Activated CD4-positive, CD25-positive, alpha-beta regulatory T cell treated with anti-CD3 and anti-CD28 coated beads, Interleukin-2, amount 50 U/mL, for 24 hours (primary cell): ENCODE data around the gene CCDC154.
A peak's percentile ranks its signal among the peaks of the same experiment; 100 is the strongest.

Experiments used
- ATAC-seq, 2 donors: fragments of 150-1000 bp; cut with Tn5 transposase; one replicate each; pipeline ENCODE4 v1.10.0; 2021; ENCODE audit warnings: mild to moderate bottlenecking in 1 of 2, moderate library complexity in 1 of 2

The CCDC154 gene

DNA sequence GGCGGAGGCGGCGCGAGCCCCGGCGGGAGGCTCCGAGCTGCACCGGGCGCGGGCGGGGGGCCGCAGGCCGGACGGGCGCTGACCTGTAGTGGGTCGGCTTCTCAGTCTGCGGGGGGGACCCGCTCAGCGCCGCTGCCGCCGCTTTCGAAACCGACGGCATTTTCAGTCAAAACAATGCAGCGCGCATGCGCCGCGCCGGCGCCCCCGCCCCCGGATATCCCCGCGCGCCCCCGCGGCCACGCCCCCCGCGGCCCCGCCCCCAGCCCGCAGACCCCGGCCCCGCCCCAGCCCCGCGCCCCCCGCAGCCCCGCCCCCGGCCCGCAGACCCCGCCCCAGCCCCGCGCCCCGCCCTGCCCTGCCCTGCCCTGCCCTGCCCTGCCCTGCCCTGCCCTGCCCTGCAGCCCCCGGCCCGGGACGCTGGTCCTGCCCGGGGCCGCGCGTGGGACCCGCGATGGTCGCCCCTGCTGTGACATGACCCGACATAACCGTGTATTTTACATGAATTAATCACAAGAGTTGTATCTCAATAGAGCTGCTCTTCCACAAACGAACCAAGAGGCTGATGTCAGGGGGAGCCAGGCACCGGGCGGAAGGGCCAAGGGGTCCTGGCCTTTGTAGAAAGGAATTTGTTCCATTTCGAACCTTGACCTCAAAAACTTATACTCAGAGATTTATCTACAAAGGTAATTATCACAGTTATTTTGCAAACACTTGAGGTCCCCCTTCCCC lies 29.7 kb downstream of the CCDC154 start, which contains the start of gene UNKL:
TSS of gene UNKL (minus strand) at position 173 of the 729 bp plus-strand sequence. CDS start at position 160, 13 bp downstream.
- peak; percentile 67 to 68 for ATAC-seq

DNA sequence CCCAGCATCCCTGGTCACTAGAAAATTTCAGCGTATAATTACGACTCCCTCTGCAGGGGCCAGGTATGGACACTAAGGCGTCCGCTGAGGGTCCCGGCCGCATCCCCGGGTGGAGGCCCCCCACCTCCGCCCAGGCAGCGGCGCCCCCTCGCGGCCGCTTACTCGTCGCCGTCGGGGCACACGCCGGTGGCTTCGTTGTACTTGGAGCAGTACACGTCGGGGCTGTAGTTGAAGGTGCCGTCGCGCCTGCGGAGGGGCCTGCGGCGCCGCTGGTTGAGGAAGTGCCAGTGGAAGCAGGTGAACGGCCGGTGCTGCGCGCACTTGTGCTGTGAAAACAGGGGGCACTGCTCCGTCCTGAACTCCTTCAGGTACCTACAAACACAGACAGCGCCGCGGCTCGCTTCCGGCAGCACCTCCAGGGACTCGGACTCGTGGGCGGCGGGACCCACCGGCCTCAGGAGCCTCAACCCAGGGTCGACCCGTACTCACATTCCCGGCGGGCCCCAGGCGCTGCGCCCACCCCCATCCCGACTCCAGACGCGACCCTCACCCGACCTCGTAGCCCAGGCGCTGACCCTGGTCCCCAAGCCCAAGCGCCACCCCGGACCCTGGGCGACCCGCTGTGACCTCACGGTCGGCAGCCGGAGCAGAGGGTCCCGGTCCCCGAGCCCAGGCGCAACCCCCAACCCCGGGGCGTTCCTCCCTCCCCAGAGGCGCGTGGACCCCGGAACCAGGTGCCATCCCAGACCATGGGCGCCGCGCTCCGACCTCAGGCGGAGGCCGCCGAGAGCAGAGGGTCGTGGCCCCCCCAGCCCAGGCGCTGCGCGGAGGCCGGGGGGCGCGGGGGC lies 30.4 kb downstream of the CCDC154 start:
- peak; percentile 69 to 70 for ATAC-seq

DNA sequence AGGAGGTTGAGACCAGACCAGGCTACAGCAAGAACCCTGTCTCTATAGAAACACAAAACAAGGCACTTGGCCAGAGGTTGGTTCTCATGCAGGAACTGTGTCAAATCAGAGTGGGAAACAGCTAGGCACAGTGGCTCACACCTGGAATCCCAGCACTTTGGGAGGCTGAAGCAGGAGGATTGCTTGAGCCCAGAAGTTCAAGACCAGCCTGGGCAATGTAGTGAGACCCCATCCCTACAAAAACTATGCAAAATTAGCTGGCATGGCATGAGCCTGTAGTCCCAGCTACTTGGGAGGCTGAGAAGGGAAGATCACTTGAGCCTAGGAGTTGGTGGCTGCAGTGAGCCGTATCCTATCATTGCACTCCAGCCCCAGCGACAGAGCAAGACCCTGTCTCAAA lies 31.5 kb downstream of the CCDC154 start:
- ATAC-seq: no peak

DNA sequence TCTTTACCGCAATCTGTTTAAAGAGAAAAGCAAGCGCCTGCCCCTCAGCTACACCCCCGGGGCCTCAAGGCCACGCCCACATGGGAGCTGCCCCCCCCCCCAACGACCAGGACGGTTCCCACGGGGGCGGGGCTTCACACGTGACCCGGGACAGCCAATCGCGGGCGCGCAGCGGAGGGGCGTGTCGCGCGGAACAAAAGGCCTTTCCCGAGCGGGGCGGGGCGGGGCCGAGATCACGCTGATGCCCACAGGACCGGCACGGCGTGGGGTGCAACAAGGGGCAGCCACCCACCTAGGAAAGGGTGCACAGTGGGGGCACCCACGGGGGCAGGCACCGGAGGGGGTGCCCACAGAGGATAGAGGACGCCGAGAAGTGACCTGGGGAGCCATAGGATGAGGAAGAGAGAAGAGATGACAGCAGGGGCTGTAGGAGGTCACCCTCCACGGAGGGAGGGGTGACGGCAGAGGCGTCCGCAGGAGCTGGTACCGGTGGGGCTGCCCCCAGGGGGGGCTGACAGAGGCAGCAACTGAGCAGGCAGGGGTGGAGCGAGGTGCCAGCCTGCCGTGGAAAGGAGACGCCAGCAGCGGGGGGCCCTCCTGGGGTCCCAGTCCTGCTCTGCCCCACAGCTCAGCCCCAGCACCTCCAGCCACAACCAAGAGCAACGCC lies 36.1 kb downstream of the CCDC154 start:
- ATAC-seq: peak; percentile 94 to 97

DNA sequence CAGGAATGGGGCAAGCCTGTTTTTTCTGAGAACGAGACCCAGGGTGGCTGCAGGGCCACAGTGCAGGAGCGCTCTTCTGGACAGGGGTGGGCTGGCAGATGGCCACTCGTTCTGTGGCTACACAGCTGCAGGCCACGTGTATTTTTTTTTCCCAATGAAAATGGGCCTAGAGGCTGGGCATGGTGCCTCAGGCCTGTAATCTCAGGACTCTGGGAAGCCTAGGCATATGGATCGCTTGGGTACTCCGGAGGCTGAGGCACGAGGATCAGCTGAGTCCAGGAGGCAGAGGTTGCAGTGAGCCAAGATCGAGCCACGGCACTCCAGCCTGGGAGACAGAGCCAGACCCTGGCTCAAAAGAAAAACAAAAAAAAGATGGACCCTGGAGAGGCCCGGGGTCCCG lies 36.6 kb downstream of the CCDC154 start:
- no peak for ATAC-seq

DNA sequence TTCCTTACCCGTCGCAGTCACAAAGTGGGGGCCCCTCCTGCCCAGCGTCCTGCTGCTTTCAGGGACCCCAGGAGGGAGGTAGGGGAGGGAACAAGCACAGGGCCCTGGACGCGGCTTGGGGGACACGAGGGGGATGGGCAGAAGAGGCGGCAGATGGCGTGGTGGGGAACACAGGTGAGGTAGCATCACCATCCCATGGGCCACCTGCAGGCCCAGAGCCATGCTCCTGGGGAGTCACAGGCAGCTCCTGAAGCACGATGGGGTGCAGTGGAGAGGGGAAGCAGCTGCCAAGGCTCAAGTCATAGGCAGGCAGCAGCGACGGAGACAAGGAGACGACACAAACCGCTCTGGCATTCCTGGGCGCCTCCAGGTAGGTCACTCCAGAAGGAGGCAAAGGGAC lies 40.6 kb downstream of the CCDC154 start:
- ATAC-seq: no peak

DNA sequence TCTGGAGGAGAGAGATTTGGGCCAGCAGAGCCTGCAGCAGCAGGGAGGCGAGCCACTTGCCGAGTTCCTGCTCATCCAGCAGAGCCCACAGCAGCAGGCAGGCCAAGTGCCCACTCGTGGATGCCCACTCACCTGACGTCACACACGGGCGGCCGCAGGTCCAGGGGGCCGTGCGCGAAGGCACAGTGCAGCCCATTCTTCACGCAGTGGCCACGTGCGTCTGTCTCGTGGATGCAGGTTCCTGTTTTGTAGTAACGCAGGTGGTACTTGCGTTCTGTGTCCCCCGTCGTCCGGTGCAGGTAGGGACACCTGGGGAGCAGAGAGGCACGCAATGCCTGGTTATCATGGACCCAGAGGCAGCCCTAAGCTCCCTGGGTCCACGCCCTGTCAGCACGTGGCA lies 41.3 kb downstream of the CCDC154 start:
- no peak for ATAC-seq

DNA sequence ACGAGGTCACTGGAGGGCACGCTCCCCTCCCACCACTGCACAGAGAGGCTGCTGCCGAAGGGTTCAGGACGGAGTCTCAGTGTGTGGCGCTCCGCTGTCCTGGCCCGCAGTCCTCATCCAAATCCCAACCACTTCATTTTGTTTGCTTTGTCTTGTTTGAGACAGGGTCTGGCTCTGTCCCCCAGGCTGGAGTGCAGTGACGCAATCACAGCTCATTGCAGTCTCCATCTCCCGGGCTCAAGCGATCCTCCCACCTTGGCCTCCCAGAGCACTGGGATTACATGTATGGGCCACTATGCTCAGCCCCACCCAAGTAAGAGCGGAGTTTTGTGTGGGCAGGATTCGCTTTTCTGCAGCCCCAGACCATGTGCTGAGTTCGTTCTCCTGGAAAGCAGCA lies 42.6 kb downstream of the CCDC154 start:
- ATAC-seq: no peak

DNA sequence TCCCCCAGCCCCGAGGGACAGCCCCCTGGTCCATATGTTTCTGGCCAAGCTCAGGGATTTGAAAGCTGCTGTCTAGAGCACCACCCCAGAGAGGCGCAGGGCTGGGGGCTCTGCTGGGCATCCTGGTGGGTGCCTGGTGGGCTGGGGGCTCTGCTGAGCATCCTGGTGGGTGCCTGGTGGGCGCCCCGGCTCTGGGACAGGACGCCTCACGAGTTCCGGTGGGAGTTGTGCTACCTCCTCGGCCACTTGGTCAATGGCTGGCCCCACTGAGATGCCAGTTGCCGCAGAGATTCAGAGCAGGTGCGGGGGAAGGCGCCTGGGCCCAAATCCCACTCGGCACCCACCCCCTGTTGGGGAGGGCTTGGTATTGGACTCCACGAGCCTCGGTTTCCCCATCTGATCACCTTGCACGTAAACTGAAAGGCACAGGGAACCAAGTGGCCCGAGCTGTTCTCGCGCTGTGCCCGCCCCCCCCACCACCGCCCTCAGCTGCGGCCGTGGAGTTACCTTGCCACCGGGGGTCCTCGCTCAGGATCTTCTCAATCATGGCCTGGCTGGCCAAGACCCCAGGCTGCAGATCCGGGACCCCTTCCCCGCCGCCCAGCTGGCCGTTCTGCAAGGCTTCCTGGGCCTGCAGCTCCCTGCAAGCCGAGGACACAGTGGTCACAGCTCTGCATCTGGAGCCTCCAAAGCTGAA lies 43.1 kb downstream of the CCDC154 start:
- ATAC-seq: no peak

DNA sequence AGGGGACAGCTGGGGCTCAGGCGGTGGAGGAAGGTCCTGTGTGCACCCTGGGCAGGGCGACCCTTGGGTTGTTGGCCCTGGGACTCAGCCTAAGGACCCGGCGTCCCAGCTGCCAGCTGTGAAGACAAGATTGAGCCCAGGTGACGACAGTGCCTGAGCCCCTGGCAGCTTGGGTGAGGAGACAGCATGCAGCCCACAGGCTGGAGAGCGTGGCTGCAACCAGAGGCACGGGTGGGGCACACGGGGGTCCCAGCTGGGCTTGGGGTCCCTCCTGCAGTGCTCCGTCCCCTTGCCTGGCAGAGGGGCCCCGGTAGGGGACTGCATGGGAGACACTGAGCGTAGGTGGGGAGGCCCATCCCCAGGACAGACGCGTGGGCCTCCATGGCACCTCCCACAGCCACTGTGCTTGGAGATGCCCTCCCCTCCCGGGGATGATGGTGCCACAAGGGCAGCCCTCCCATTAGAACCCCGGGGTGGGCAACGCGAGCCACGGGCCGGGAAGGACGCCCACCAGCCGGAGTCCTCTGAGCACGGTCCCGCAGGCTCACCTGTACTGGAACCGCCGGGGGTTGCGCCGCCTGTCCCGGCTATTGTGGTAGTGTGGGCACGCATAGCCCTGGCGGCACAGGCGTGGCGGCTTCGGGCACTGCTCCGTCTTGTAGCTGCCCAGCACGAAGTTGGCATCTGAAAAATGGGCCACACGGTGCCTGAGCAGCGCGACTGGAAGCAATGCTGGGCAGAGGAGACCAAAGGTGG lies 45.4 kb downstream of the CCDC154 start:
- ATAC-seq: no peak

DNA sequence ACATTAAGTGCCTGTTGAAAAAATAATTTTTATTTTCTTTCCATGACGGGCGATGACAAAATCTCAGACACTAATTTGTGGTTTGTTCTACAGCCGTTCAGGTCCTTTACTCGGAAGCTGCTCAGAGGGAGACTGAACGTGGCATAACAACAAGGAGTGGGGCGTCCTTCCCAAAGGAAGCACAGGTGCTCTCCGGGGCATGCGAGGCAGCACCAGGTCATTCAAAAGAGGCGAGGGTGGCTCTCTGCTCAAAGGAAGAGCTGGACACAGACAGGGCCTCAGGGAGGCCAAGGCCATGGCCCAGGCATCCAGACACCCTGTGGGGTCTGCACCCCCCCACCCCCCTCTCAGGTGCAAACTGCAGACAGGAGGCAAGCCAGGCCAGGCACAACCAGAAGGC lies 46.0 kb downstream of the CCDC154 start:
- no peak for ATAC-seq

DNA sequence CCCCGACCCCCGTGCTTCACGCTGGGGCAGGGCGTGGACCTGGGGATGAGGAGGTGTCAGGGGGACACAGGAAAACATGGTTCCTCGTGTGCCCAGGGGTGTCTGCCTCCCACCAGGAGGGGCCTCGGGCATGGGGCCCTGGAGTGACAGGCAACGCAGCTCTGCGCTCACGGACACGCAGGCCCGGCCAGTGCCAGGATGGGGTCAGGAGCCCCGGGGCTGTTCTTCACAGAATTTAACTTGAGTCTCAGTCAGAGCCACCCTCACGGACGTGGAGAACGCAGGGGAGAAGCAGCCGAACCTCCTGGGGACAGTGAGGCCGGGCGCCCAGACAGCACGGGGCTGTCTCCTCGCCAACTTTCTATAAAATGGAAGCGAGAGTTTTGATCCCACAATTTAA lies 46.6 kb downstream of the CCDC154 start:
- no peak for ATAC-seq

DNA sequence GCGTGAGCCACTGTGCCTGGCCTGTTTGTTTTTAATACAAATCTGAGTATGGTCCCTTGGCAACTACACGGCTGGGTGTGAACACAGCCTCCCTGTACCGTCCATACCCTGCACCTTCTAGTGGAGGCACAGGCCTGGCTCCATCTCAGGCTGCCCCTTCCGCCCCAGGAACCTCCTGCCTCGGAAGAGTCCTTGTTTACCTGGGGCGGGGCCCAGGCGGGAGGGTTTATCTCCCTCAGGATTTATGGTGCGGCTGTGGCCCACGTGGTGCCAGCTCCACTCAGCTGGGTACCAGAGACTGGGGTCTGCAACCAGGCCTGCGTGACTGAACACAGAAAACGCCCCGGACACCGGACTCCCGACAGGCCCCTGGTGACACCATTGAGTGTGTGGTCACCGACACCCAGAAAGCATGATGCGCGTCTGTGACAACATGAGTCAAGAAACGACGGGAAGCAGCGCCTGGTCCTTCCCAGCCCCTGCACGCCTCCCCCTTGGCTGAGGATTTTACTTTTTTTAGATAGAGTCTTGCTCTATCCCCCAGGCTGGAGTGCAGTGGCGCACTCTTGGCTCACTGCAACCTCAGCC lies 48.8 kb downstream of the CCDC154 start:
- ATAC-seq: no peak

DNA sequence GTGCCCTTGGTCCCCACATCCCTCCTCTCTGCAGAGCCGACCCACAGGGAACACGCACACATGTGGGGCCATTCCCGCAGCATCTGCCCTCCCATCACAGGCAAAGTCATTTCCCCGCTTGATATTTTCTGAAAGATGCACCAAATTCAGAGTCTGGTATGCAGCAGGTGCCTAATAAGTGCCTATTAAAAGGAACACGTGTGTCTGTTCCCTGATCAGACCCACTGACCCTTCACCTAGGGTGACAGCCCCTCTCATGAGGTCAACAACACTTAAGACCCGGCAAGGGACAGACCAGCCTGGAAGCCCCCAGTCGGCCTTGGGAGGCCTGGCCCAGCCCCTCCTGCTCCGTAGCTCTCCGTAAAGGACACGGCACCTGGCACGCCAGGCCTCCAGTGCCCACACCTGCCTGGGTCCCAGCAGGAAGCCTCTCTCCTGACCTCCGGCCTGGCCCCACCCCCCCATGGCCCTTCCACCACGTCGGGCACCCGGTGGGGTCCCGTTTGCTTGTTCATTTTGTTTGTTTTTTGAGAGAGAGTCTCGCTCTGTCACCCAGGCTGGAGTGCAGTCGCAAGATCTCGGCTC lies 49.9 kb downstream of the CCDC154 start:
- ATAC-seq: no peak

DNA sequence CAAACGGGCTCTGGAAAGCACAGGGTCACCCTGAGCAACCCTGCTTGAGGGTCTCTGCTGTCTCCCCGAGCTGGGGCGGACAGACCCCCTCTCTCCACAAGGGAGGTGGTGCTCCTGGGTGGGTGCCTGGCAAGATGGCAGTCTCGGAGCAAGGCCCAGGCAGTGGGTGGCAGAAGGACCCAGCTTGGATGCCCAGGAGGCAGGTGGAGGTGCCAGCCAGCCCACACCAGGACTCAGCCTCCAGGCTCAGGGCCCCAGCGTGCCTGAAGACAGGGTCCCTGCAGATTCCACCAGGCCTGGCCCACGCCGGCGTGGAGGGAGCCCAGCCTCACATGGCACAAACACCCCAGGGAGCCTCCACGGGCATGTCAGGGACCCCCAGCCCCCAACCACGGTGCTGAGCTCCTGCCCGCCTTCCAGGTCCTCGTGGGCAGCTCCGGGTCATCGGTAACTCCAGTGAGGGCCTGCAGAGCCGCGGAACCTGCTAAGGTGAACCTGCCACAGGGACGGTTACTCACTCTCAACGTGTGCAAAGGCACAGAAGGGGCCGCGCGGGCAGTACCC lies 50.7 kb downstream of the CCDC154 start:
- ATAC-seq: no peak

DNA sequence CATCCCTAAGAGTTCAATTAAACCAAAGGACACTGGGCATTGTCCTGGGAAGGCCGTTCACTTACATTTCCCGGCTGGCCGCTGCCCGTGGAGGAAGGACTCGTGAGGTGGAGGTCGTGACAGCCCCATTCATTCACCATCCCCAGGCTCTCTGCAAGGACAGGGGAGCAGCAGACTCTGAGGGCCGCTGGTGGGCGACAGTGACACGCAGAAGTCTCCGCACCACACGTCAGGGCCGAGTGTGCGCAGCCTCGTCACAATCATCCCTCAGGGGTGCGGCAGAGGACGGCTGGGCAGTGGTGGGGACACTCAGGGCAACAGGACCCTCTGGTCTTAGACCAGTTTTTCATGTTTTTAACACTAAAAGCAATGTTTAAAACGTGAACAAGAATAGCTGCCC lies 51.5 kb downstream of the CCDC154 start:
- ATAC-seq: no peak

DNA sequence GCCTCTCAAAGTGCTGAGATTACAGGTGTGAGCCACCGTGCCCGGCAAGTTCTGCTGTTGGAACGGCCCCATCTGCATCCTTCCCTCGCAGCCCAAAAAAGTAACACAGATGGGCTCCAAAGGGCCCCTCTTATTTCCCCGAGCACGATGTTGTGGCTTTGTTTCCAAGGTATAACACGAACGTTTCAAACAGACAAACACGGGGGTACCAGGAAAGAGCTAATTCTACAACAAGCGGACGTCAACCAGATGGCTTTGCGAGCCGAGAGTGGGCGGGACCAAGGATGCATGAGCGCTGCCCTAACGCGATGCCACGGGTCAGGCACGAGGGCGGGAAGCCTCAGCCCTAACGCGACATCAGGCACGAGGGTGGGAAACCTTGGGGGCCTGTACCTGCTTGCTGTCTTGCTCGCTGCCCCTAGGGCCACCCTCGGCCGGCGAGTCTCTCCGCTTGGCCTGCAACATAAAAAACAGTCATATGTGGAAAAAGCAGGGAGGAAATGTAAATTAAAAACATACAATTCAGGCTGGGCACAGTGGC lies 54.0 kb downstream of the CCDC154 start:
- ATAC-seq: no peak

DNA sequence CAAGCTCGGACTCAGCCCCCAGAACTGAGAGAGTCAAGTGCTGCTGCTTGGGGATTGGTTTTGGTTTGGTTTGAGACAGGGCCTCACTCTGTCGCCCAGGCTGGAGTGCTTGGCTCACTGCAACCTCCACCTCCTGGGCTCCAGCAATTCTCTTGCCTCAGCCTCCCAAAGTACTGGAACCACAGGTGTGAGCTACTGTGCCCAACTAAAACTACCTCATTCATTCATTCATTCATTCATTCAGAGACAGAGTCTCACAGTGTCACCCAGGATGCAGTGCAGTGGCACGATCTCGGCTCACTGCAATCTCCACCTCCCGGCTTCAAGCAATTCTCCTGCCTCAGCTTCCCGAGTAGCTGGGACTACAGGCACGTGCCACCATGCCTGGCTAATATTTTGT lies 54.6 kb downstream of the CCDC154 start:
- no peak for ATAC-seq

DNA sequence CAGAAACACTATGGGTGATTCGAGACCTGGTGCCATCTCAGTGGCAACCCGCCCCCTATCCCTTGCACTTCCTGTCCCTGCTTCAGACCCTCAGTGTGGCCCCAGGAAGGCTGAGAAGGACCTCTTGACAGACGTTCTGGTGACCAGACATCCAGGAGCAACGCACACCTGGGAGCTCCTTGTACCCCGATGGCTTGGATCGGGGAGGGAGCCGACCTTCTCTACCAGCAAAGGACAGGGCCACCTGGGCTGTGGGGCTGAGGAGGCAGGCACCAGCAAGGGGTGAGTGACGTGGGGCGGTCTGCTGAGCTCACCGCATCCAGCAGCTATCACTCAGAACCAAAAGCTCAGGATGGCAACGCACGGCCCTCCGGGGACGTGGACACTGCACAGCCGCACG lies 57.0 kb downstream of the CCDC154 start:
- ATAC-seq: no peak

DNA sequence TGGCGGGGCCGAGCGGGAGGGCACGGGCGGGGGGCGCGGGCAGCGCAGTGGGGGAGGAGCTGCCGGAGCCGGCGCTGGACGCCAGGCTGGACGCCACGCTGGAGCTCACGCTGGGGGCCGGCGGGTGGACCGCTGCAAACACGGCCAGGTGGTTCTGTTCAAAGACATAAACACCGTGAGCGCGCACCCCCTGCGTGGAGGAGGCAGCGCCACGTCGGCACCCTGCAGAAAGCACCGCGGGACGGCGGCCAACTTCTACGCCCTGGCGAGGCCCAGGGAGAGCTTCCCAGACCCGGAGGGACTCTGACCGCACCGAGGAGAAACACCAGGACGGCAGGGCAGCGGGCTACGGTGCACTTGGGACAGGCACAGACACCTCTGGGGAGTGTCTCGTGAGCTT lies 59.1 kb downstream of the CCDC154 start:
- no peak for ATAC-seq
